Posterior cingulate gyrus (tissue), 11 donors: ENCODE results near the gene SYT2.

Experiments used
- DNase-seq, 10 donors: peaks; one replicate each; pipeline versions ENCODE4 v3.0.0 to v3.0.0-alpha.2; 2020 to 2021; ENCODE audit warnings: mixed read lengths in 3 of 10
- intact Hi-C: fragments of 100-400 bp; cut with DNase I; formaldehyde crosslinking; loops from one replicate; pipeline ENCODE4 v1.15.1; 2023

Gene SYT2

GRCh38 chr1:202706851-202707250 lies 3.4 kb downstream of the SYT2 start:
- no peak for DNase-seq
- intact Hi-C loops, result no loop called here

DNA sequence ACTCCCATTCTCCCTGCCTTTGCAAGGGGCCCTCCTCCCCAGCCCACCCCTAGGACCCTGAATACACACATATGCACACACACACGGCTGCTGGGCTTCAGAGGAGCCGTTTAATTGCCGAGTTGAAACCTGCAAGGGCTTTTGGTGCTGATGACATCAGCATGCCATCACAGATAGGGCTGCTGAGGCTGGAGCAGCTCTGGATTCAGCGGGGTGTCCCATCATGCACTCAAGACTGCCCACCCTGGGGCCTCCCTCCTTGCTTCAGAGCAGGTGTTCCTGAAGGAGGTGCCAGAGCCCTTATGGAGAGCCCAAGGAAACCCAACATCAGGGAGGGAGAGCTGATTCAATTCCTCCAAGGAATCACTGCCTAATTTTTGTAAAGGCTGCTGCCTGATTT lies 5.7 kb downstream of the SYT2 start:
- peak in 1 of 10 donors; percentile 47 for DNase-seq
- intact Hi-C loops, result no loop called here

DNA sequence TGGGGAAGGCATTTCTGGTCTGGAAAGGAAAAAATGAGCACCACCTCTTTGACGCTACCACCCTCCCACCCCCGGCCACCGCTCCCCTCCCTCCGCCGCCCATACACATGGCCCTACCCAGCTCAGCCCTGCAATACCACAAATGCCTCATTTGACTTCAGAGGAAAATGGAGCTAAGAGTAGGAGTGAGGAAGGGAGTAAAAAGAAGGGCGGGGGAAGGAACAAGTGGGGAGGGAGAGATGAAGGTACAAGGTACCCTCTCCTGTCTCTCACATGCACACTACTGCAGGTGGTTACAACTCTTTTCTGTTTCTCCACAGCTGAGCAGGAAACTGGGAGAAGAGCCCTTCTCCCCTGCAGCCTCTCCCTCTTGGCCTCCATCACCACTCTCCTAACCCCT lies 7.1 kb downstream of the SYT2 start:
- intact Hi-C loops, result no loop called here
- DNase-seq, result no peak

DNA sequence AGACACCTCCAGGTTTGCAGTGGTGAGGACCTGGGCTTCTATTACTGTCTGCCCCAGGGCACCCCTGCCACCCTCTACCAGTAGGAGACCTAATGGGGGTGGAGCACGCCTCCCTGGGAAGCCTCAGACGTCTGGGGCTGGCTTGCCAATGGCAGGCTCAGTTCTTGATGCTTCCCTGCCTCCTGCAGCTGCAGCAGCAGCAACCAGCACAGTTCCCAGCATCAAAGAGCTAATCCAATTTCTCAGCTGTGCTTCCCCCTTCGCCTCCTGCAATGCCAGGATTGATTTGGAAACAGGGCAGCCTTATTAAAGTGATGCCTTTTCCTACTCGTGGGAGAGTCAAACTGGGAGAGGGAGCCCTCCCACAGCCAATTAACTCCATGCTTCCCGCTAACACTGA lies 8.2 kb downstream of the SYT2 start:
- no peak for DNase-seq
- intact Hi-C loops, result no loop called here

DNA sequence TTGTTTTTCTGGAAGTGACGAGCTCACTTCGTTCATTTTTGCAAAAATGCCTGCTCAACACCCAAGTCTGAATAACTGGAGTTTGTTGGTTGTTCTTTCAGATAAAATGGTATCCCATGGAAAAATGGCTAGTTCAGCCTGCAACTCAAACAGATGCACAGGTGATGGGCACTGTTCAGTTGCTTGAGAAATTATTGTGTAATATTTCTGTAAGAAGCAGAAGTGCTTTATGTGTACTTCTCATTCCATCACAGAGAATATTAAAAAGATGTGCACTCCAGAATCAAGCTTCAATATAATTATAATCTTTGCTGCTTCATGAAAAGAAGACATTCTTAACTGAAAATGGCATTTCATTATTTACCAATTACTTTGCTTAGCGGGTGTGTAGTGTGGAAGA lies 9.1 kb downstream of the SYT2 start:
- intact Hi-C loops, result no loop called here
- DNase-seq, result no peak

DNA sequence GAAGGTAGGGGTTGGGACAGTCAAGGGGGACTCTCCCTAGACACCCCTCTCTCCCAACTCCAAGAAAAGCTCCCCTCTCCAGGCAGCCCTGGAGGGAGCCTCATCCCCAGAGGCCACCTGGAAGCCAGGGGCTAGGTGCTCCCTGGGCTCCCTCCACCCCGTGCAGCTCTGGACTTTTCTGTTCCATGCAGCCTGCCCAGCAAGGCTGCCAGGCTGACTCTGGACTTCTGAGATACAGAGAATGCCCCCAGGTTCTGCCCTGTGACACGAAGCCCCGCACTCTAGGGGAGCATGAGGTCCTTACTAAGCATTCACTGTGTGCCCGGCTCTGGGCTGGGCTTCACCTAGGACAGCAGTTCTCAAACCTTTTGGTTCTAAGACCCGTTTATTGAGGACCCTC lies 10.2 kb downstream of the SYT2 start:
- DNase-seq, result no peak
- intact Hi-C loops, result no loop called here

DNA sequence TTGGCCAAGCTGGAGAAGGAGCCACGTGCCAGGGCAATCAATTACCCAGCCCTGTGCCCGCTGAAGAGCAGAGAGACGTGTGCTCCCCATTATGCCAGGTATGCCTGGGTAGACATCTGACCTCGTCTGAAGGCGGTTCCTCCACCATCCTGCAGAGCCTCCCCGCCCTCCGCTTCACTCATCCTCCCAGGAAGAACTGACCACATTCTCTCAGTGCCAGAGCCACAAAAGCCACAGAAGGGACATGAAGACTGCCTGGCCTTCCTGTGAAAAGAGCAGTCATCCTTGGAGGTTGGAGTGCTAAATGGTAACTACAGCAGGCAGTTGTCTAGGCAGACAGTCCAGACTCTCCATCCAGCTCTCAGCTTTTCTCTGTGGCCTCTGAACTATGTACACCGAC lies 12.0 kb downstream of the SYT2 start:
- no peak for DNase-seq
- intact Hi-C loops, result no loop called here

GRCh38 chr1:202697038-202697437 lies 13.2 kb downstream of the SYT2 start:
- intact Hi-C loops, result no loop called here
- no peak for DNase-seq

GRCh38 chr1:202694314-202694713 lies 15.9 kb downstream of the SYT2 start:
- intact Hi-C loops, result no loop called here
- no peak for DNase-seq

GRCh38 chr1:202692959-202693555 lies 17.2 kb downstream of the SYT2 start:
- DNase-seq, result peak in 5 of 10 donors; percentile 28 to 86 (median 60)
- intact Hi-C loops, result no loop called here

GRCh38 chr1:202691816-202692215 lies 18.4 kb downstream of the SYT2 start:
- intact Hi-C loops, result no loop called here
- DNase-seq, result no peak

DNA sequence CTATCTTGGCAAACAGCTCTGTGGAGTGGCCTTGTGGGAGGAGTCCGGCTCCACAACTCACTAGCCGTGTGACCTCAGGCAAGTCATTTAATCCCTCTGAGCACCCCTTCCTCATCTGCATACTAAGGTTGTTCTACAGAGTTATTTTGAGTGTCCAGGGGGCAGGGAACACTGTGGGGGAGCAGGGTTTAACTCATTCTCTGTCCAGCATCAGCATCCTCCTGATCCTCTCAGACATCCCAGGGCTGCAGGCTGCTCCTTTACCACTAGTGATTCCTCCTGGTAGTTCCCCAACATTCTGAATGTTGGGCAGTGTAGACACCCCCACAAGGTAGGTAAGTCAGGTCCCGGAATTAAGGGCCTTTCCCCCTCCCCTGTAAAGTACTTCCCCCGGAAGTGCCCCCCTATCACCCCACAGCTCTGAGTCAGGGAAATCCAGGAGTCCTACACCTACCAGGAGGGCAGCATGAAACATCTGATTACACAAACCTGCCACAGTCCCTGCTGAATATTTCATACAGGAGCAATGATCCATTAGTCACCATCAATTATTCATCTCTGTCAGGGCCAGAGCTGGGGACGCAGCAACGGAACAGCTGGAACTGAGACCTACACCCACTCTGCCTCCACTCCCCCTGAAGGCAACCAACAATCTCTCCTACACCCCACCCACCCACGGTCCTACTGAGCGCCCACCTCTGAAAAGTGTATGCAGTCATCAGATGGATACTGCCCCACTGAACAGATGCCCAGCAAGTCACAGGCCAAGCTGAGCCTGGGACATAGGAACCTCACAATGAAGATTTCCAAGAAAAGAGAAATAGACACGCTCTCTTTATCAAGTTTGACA lies 20.5 kb downstream of the SYT2 start:
- intact Hi-C loops, result no loop called here
- no peak for DNase-seq

- intact Hi-C loops, result no loop called here
- no peak for DNase-seq
Measured at GRCh38 chr1:202689082-202689481, 21.2 kb downstream of the SYT2 start.

GRCh38 chr1:202688401-202688800 lies 21.9 kb downstream of the SYT2 start:
- intact Hi-C loops, result no loop called here
- peak in 3 of 10 donors; percentile 20 to 38 (median 20) for DNase-seq

GRCh38 chr1:202687798-202688197 lies 22.5 kb downstream of the SYT2 start:
- no peak for DNase-seq
- intact Hi-C loops, result no loop called here

DNA sequence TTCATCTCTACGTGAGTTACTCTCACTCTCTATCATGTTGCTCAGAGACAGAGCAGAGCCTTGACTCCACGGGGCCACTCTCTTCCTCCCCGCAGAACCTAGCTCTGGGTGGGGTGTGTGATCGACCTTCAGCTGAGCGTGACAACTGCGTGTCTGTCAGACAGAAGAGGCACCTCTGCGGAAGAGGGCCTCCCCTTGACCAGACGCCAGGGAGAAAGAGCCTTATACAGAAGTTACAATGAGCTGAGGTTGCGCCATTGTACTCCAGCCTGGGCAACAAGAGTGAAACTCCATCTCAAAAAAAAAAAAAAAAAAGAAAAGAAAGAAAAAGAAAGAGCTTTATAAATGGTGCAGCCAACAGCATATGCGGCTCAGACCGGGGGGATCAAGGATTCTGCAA lies 22.9 kb downstream of the SYT2 start:
- DNase-seq, result no peak
- intact Hi-C loops, result no loop called here

- DNase-seq, result no peak
- intact Hi-C loops, result no loop called here
Measured at GRCh38 chr1:202685641-202686040, 24.6 kb downstream of the SYT2 start.

GRCh38 chr1:202684716-202685115 lies 25.5 kb downstream of the SYT2 start:
- peak in 1 of 10 donors; percentile 0 for DNase-seq
- intact Hi-C loops, result no loop called here

DNA sequence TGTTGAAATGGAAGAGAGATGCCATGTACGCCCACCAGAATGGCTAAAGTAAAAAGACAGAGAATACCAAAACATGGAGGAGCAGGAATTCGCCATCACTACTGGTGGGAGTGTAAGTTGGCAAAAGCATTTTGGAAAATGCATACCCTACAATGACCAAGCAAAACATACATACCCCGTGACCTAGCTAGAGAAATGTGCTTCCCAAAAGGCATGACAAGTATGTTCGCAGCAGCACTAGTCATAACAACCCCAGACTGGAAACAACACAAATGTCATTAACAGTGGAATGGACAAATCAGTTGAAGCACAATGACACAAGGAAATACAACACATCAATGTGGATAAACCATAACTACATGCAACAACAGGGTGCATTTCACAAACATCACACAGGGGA lies 27.2 kb downstream of the SYT2 start:
- intact Hi-C loops, result no loop called here
- no peak for DNase-seq

DNA sequence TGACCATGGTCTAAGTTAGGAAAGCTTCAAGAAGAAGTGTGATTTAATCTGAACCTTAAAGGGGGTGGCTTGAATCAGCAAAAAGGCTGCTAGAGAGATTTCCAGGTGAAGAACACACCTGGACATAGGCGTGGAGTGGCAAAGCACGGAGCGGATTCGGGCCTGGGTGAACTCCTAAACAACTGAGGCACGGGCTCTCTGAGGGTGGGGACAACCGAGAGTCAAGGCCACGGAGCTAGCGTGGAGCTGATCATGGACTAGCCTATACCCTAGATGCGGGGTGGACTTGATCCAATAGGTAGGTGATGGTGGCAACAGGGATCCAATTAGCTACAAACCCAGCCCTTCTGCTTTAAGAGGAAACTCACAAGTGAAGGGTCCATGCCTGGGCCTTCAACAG lies 27.8 kb downstream of the SYT2 start:
- intact Hi-C loops, result no loop called here
- peak in 1 of 10 donors; percentile 31 for DNase-seq

DNA sequence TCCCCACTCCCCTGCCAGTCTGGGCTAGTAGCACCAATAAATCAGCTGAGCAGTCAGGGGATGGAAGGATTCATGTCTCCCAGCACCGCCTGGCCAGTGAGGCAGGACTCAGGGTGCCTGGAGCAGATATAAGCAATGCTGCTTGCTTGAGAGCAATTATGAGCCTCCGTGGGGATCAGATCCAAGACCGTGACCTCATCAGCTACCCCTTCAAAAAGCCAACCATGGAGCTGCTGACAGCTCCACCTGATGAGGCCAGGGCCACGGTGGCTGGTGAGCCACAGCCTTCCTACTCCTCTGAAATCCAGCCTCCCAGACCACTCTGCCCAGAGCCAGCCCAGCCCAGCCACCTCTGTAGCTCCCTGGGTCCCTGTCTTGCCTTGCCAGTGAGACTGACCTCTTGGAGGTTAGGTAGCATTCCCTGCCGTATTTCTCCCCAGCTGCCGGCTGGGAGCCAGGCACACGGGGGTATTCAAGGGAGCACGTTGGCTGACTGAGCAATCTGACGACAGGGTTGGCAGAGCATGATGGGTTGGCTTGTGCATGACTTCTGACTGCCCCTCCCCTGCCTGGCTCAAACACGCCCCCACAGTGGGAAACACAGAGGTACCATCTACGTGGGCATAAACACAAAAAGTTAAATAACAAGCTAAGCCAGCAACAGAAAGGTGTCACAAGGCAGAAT lies 28.4 kb downstream of the SYT2 start:
- DNase-seq, result peak in 1 of 10 donors; percentile 25
- intact Hi-C loops, result no loop called here
